Peyer's patch (tissue), 4 donors: ENCODE results near the gene MYOF. TPM values are rescaled to one million over a fixed set of nuclear protein-coding genes. Genes with fewer than 3 reads are reported as not detected.

Experiments
- DNase-seq, 3 donors: peaks; one replicate each; pipeline ENCODE4 v3.0.0-alpha.2; 2017 to 2019
- H3K27ac ChIP-seq, 4 donors: fragments of 200-600 bp; sonication (generic); one replicate each; pipeline ENCODE4 v1.5.1; 2016 to 2019
- H3K27me3 ChIP-seq, 2 donors: fragments of 200-600 bp; sonication (generic); one replicate each; pipeline ENCODE4 v1.5.1; 2019
- H3K36me3 ChIP-seq, 3 donors: fragments of 200-600 bp; sonication (generic); one replicate each; pipeline ENCODE4 v1.5.1; 2016 to 2019
- H3K4me1 ChIP-seq, 4 donors: fragments of 200-600 bp; sonication (generic); one replicate each; pipeline ENCODE4 v1.5.1; 2016 to 2019
- H3K4me3 ChIP-seq, 4 donors: fragments of 200-600 bp; sonication (generic); 1 replicate in 3 of 4; 2 replicates in 1 of 4; pipeline ENCODE4 v1.5.1; 2016 to 2019; ENCODE audit warnings: mild to moderate bottlenecking in 1 of 4
- H3K9me3 ChIP-seq, 4 donors: fragments of 200-600 bp; sonication (generic); one replicate each; pipeline ENCODE4 v1.5.1; 2016 to 2019; ENCODE audit warnings: mild to moderate bottlenecking in 1 of 4
- POLR2A ChIP-seq, 2 donors: fragments of 450-650 bp; IDR thresholded peaks; one replicate each; pipeline ENCODE4 v1.5.1; 2017; ENCODE audit warnings: antibody characterized with exemption in 2 of 2, mild to moderate bottlenecking in 2 of 2, moderate library complexity in 2 of 2
- total RNA-seq, 4 donors: library from RNA; depleted of rRNA; stranded (reverse); fragments of >200 nt; gene quantifications; one replicate each; pipeline ENCODE4 v1.1.0, GENCODE V29; 2016
- TF ChIP-seq, protein P1 (sequence below), 6 experiments: fragments of 450-650 bp in 4 of 6; fragments of 200-600 bp in 2 of 6; sonication (generic) in 1 of 6; IDR thresholded peaks; one replicate each; pipeline ENCODE4 v1.5.1; 2017 to 2019; ENCODE audit warnings: antibody characterized with exemption in 6 of 6, mild to moderate bottlenecking in 3 of 6, moderate library complexity in 1 of 6

Gene MYOF
- total RNA-seq, 4 donors from 2014 or later: 15.1 to 52.8 (median 24.4) TPM

DNA sequence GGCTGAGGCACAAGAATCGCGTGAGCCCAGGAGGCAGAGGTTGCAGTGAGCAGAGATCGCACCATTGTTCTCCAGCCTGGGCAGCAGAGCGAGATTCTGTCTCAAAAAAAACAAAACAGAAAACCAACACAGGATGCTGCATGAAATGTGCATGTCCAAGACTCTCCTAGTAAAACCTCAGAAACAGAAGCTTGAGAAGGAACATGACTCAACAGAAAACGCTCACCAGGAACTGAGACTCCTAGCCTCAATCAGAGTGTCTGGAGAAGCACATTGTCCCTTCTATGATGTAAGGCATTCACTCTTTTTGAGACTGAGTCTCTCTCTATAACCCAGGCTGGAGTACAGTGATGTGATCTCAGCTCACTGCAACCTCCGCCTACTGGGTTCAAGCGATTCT lies 168.3 kb downstream of the MYOF start:
- Histone ChIP-seq H3K4me3 (no peak overlapping the region), H3K27me3 (no peaks in the 10 kb centered on the region), H3K4me1 (no peaks in the 10 kb centered on the region), H3K27ac (no peak overlapping the region), H3K9me3 (no peaks in the 10 kb centered on the region), H3K36me3 (peaks cover 0 to 43% (median 0%) of the 10 kb centered on the region in 3 donors)
- TF ChIP-seq POLR2A (IDR thresholded peaks at IDR 0.05): no peak
- TF ChIP-seq, protein P1, sequence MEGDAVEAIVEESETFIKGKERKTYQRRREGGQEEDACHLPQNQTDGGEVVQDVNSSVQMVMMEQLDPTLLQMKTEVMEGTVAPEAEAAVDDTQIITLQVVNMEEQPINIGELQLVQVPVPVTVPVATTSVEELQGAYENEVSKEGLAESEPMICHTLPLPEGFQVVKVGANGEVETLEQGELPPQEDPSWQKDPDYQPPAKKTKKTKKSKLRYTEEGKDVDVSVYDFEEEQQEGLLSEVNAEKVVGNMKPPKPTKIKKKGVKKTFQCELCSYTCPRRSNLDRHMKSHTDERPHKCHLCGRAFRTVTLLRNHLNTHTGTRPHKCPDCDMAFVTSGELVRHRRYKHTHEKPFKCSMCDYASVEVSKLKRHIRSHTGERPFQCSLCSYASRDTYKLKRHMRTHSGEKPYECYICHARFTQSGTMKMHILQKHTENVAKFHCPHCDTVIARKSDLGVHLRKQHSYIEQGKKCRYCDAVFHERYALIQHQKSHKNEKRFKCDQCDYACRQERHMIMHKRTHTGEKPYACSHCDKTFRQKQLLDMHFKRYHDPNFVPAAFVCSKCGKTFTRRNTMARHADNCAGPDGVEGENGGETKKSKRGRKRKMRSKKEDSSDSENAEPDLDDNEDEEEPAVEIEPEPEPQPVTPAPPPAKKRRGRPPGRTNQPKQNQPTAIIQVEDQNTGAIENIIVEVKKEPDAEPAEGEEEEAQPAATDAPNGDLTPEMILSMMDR (IDR thresholded peaks at IDR 0.05): no peak
- DNase-seq: no peak

DNA sequence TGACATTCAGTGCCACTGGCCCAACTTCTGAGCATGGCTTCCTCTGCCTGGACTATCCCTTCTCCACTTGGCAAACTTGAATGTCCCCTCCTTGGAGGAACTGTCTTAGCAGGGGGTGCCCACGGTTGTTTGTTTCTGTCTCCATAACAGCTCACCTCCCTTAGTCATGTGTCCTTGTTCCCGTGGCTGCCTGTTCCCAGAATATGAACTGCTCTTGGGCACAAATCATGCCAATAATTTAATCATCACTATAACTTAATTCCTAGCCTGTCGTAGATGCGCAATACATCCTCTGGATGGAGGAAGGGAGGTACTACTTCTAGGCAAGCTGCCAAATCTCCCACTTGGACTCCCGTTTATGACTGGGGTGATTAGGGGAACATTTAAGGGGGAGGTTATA lies 173.1 kb downstream of the MYOF start:
- DNase-seq: no peak
- Histone ChIP-seq H3K36me3 (peaks cover 0 to 32% (median 0%) of the 10 kb centered on the region in 3 donors), H3K4me3 (no peak overlapping the region)

DNA sequence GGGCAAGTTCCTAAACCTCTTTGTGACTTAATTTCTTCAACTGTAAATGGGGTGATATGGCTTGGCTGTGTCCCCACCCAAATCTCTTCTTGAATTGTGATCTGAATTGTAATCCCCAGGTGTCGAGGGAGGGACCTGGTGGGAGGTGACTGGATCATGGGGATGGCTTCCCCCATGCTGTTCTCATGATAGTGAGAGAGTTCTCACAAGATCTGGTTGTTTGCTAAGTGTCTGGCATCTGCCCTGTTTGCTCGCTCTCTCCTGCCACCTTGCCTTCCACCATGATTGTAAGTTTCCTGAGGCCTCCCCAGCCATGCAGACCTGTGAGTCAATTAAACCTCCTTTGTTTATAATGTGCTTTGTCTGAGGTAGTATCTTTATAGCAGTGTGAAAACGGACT lies 177.0 kb downstream of the MYOF start:
- Histone ChIP-seq H3K4me1 (no peaks in the 10 kb centered on the region), H3K27ac (no peak overlapping the region), H3K27me3 (no peaks in the 10 kb centered on the region), H3K4me3 (no peak overlapping the region), H3K9me3 (no peaks in the 10 kb centered on the region), H3K36me3 (peaks cover 0 to 27% (median 0%) of the 10 kb centered on the region in 3 donors)
- no peak for DNase-seq
- TF ChIP-seq, protein P1 (IDR thresholded peaks at IDR 0.05): no peak
- TF ChIP-seq POLR2A (IDR thresholded peaks at IDR 0.05): no peak

More for the DNA sequence above, 173.1 kb downstream of the MYOF start:
- TF ChIP-seq POLR2A (IDR thresholded peaks at IDR 0.05): no peak
- TF ChIP-seq, protein P1 (IDR thresholded peaks at IDR 0.05): no peak
- Histone ChIP-seq H3K27ac (no peak overlapping the region), H3K27me3 (no peaks in the 10 kb centered on the region), H3K9me3 (no peaks in the 10 kb centered on the region), H3K4me1 (no peaks in the 10 kb centered on the region)

DNA sequence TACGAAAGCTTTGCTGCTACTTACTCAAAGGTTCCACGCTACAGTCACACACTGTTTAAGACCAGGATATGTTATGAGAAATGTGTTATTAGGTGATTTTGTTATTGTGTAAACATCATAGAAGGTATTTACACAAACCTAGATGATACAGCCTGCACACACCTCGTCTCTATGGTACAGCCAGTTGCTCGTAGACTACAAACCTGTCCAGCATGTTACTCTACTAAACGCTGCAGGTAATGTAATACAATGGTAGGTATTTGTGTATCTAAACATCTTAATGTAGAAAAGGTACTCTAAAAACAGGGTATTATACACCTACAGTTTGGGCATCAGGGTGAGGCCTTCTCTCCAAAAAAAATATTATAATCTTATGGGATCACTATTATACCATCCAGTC lies 181.2 kb downstream of the MYOF start:
- TF ChIP-seq, protein P1 (IDR thresholded peaks at IDR 0.05): no peak
- TF ChIP-seq POLR2A (IDR thresholded peaks at IDR 0.05): no peak
- H3K4me3 ChIP-seq: no peak overlapping the region
- H3K36me3 ChIP-seq: no peaks in the 10 kb centered on the region
- H3K9me3 ChIP-seq: no peaks in the 10 kb centered on the region
- H3K4me1 ChIP-seq: no peaks in the 10 kb centered on the region
- no peak for DNase-seq
- no peak overlapping the region for H3K27ac ChIP-seq
- H3K27me3 ChIP-seq: no peaks in the 10 kb centered on the region

DNA sequence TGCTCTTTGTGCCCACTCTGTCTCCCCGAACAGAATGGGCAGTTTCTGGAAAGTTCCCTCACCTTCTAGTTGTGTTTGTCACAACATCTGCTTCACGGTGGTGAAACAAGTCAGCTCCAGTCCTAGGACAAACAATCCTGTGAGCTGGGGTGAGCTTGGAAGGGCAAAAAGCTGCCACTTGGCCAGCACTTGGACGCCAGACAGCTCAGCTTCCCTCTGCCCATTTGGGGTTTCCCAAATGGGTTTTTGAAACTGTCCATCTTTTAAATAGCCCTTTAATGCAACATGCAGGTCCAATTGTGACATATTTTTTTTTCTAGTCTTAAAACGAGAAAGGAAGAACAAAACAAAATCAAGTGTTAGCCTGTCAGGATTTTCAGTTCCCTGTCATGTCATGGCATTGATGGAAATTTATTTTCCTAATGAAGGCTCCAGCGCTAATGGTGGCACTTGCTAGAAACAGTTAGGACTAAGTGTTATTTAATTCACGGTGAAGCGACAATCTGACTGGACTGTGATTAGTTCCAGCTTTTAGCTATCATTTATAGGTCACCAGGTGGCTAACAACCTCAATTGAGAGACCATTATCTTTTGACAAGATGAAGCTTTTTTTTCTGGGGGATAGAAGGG lies 181.7 kb downstream of the MYOF start:
- Histone ChIP-seq H3K4me1 (no peaks in the 10 kb centered on the region), H3K9me3 (no peaks in the 10 kb centered on the region), H3K27ac (no peak overlapping the region), H3K4me3 (no peak overlapping the region), H3K27me3 (no peaks in the 10 kb centered on the region), H3K36me3 (no peaks in the 10 kb centered on the region)
- no peak for DNase-seq
- TF ChIP-seq, protein P1 (IDR thresholded peaks at IDR 0.05): no peak
- no peak for TF ChIP-seq POLR2A (IDR thresholded peaks at IDR 0.05)
